ENCODE results near the gene ERBB2. TPM values are rescaled to one million over a fixed set of nuclear protein-coding genes. Genes with fewer than 3 reads are reported as not detected.

ERBB2 gene
- total RNA-seq, 2 donors from 2014 or later: 88.1 to 94.7 TPM

- Histone ChIP-seq H3K4me1 (ENCODE audit: control insufficient read depth in 1 of 2, low read depth in 2 of 2) (peaks cover 0 to 4% of the 10 kb centered on the region in 2 donors), H3K27me3 (replicated peaks; ENCODE audit: insufficient read depth) (no peaks in the 10 kb centered on the region), H3K4me3 (no peak overlapping the region), H3K9me3 (no peaks in the 10 kb centered on the region), H3K27ac (no peak overlapping the region), H3K36me3 (peaks cover 96% of the 10 kb centered on the region)
- TF ChIP-seq CTCF (IDR thresholded peaks at IDR 0.05): no peak
- DNase-seq (ENCODE audit: low spot score) (no peak), ATAC-seq (ENCODE audit: insufficient number of reproducible peaks, low FRiP score, low read depth) (no peak)
Measured at GRCh38 chr17:39711851-39712250, 12.0 kb downstream of the ERBB2 start.

- H3K36me3 ChIP-seq: peaks cover 88% of the 10 kb centered on the region
Measured at GRCh38 chr17:39714234-39714633, 14.4 kb downstream of the ERBB2 start.

GRCh38 chr17:39715375-39716072 is 15.7 kb downstream of the ERBB2 start:
- TF ChIP-seq CTCF (IDR thresholded peaks at IDR 0.05): no peak
- H3K4me1 ChIP-seq (ENCODE audit: control insufficient read depth in 1 of 2, low read depth in 2 of 2): no peaks in the 10 kb centered on the region
- peaks cover 88% of the 10 kb centered on the region for H3K36me3 ChIP-seq
- H3K4me3 ChIP-seq: no peak overlapping the region
- no peaks in the 10 kb centered on the region for H3K9me3 ChIP-seq
- no peak overlapping the region for H3K27ac ChIP-seq
- ATAC-seq (ENCODE audit: insufficient number of reproducible peaks, low FRiP score, low read depth) (no peak), DNase-seq (ENCODE audit: low spot score) (no peak)
- no peaks in the 10 kb centered on the region for H3K27me3 ChIP-seq (replicated peaks; ENCODE audit: insufficient read depth)

More at GRCh38 chr17:39714234-39714633, 14.4 kb downstream of the ERBB2 start:
- no peaks in the 10 kb centered on the region for H3K9me3 ChIP-seq
- H3K4me3 ChIP-seq: no peak overlapping the region
- no peak for TF ChIP-seq CTCF (IDR thresholded peaks at IDR 0.05)
- no peaks in the 10 kb centered on the region for H3K4me1 ChIP-seq (ENCODE audit: control insufficient read depth in 1 of 2, low read depth in 2 of 2)
- DNase-seq (ENCODE audit: low spot score) (no peak), ATAC-seq (ENCODE audit: insufficient number of reproducible peaks, low FRiP score, low read depth) (no peak)
- H3K27me3 ChIP-seq (replicated peaks; ENCODE audit: insufficient read depth): no peaks in the 10 kb centered on the region
- no peak overlapping the region for H3K27ac ChIP-seq

- Histone ChIP-seq H3K9me3 (no peaks in the 10 kb centered on the region), H3K4me1 (ENCODE audit: control insufficient read depth in 1 of 2, low read depth in 2 of 2) (no peaks in the 10 kb centered on the region), H3K27me3 (replicated peaks; ENCODE audit: insufficient read depth) (no peaks in the 10 kb centered on the region), H3K36me3 (peaks cover 86% of the 10 kb centered on the region), H3K4me3 (no peak overlapping the region), H3K27ac (peak overlapping the region in 1 of 2 donors; percentile 10)
- DNase-seq (ENCODE audit: low spot score) (no peak), ATAC-seq (ENCODE audit: insufficient number of reproducible peaks, low FRiP score, low read depth) (no peak)
- no peak for TF ChIP-seq CTCF (IDR thresholded peaks at IDR 0.05)
Measured at GRCh38 chr17:39716073-39716818, 16.4 kb downstream of the ERBB2 start.

GRCh38 chr17:39716879-39717536 is 17.1 kb downstream of the ERBB2 start:
- ATAC-seq (ENCODE audit: insufficient number of reproducible peaks, low FRiP score, low read depth): no peak

More at GRCh38 chr17:39716879-39717536, 17.1 kb downstream of the ERBB2 start:
- Histone ChIP-seq H3K4me1 (ENCODE audit: control insufficient read depth in 1 of 2, low read depth in 2 of 2) (no peaks in the 10 kb centered on the region), H3K9me3 (no peaks in the 10 kb centered on the region), H3K36me3 (peaks cover 81% of the 10 kb centered on the region), H3K27me3 (replicated peaks; ENCODE audit: insufficient read depth) (no peaks in the 10 kb centered on the region), H3K4me3 (no peak overlapping the region), H3K27ac (peak overlapping the region in 1 of 2 donors; percentile 10)
- DNase-seq (ENCODE audit: low spot score): no peak
- no peak for TF ChIP-seq CTCF (IDR thresholded peaks at IDR 0.05)

All from thoracic aorta (tissue), 2 donors.